ENCODE results near the gene MT1H. TPM values are rescaled to one million over a fixed set of nuclear protein-coding genes. Genes with fewer than 3 reads are reported as not detected.
A peak's percentile ranks its signal among the peaks of the same experiment; 100 is the strongest.
"Not testable (repeated sequence)": the region's sequence is repeated elsewhere in the genome, so short reads cannot be mapped to it uniquely, and the experiment has no call there.

MT1H gene
- polyA plus RNA-seq, 3 donors = 0.76 TPM; not detected in 2

- no peak for DNase-seq
- H3K79me2 ChIP-seq (ENCODE audit: insufficient read depth, low read length) = no peaks in the 10 kb centered on the region
- H3K4me3 ChIP-seq (replicated peaks in 1 of 3; ENCODE audit: low read depth in 2 of 3, low read length in 3 of 3) = no peak overlapping the region
- H3K4me1 ChIP-seq (ENCODE audit: control insufficient read depth in 1 of 2, insufficient read depth in 2 of 2, low read length in 2 of 2) = peaks cover 9 to 20% of the 10 kb centered on the region in 2 donors
- TF ChIP-seq CTCF (IDR thresholded peaks at IDR 0.05) = no peak
- H3K27ac ChIP-seq (ENCODE audit: low read depth in 1 of 2, low read length in 2 of 2) = no peak overlapping the region
- Mint-ChIP-seq H3K27me3 (ENCODE audit: low read depth in 3 of 3) (peaks cover 87 to 97% (median 94%) of the 10 kb centered on the region in 3 donors), H3K36me3 (peaks cover 5 to 7% of the 10 kb centered on the region in 2 donors), H3K27ac (no peak overlapping the region), H3K4me3 (peak overlapping the region in 1 of 2 donors; percentile 67), H3K9me3 (peaks cover 0 to 15% (median 9%) of the 10 kb centered on the region in 7 donors), H3K4me1 (peaks cover 29% of the 10 kb centered on the region)
- H3K9ac ChIP-seq (ENCODE audit: insufficient read depth, low read length, poor library complexity, severe bottlenecking) = no peak overlapping the region
- intact Hi-C loops (cut with micrococcal nuclease) = no loop called here
- whole genome bisulfite sequencing (ENCODE audit: insufficient coverage) = 89% methylated on average over 8 of the region's 11 CpGs
- no peaks in the 10 kb centered on the region for H3K36me3 ChIP-seq (replicated peaks in 1 of 2; ENCODE audit: control insufficient read depth in 1 of 2, insufficient read depth in 2 of 2, low read length in 2 of 2)
- no peaks in the 10 kb centered on the region for H4K20me1 ChIP-seq (ENCODE audit: insufficient read depth, low read length)
- H3K4me2 ChIP-seq (replicated peaks; ENCODE audit: extremely low read depth, low read length, poor library complexity, severe bottlenecking) = no peak overlapping the region
- peaks cover 0 to 29% of the 10 kb centered on the region in 2 donors for H3K9me3 ChIP-seq (replicated peaks in 1 of 2; ENCODE audit: control insufficient read depth in 1 of 2, insufficient read depth in 1 of 2, low read length in 2 of 2)
- H3K27me3 ChIP-seq (ENCODE audit: control insufficient read depth in 2 of 2, insufficient read depth in 2 of 2, low read length in 2 of 2) = peaks cover 46 to 92% of the 10 kb centered on the region in 2 donors
- H2AFZ ChIP-seq (ENCODE audit: insufficient read depth, low read depth, low read length, poor library complexity, severe bottlenecking) = no peak overlapping the region
These were observed 3.3 kb downstream of the MT1H start for GRCh38 chr16:56672761-56673536.

- Mint-ChIP-seq H3K4me3 (peak overlapping the region in 1 of 2 donors; percentile 41), H3K4me1 (peaks cover 21% of the 10 kb centered on the region), H3K9me3 (peaks cover 0 to 14% (median 6%) of the 10 kb centered on the region in 7 donors), H3K27me3 (ENCODE audit: low read depth in 3 of 3) (peaks cover 80 to 90% (median 87%) of the 10 kb centered on the region in 3 donors), H3K36me3 (peaks cover 5 to 7% of the 10 kb centered on the region in 2 donors), H3K27ac (peak overlapping the region in 2 of 7 donors; percentile 9 to 73)
- Histone ChIP-seq H2AFZ (ENCODE audit: insufficient read depth, low read depth, low read length, poor library complexity, severe bottlenecking) (no peak overlapping the region), H3K4me3 (replicated peaks in 1 of 3; ENCODE audit: low read depth in 2 of 3, low read length in 3 of 3) (no peak overlapping the region), H3K27me3 (ENCODE audit: control insufficient read depth in 2 of 2, insufficient read depth in 2 of 2, low read length in 2 of 2) (peaks cover 37 to 85% of the 10 kb centered on the region in 2 donors), H3K27ac (ENCODE audit: low read depth in 1 of 2, low read length in 2 of 2) (no peak overlapping the region), H4K20me1 (ENCODE audit: insufficient read depth, low read length) (no peaks in the 10 kb centered on the region), H3K9me3 (replicated peaks in 1 of 2; ENCODE audit: control insufficient read depth in 1 of 2, insufficient read depth in 1 of 2, low read length in 2 of 2) (peaks cover 0 to 20% of the 10 kb centered on the region in 2 donors), H3K4me1 (ENCODE audit: control insufficient read depth in 1 of 2, insufficient read depth in 2 of 2, low read length in 2 of 2) (peaks cover 9 to 15% of the 10 kb centered on the region in 2 donors), H3K4me2 (replicated peaks; ENCODE audit: extremely low read depth, low read length, poor library complexity, severe bottlenecking) (no peak overlapping the region), H3K36me3 (replicated peaks in 1 of 2; ENCODE audit: control insufficient read depth in 1 of 2, insufficient read depth in 2 of 2, low read length in 2 of 2) (no peaks in the 10 kb centered on the region), H3K79me2 (ENCODE audit: insufficient read depth, low read length) (no peaks in the 10 kb centered on the region), H3K9ac (ENCODE audit: insufficient read depth, low read length, poor library complexity, severe bottlenecking) (no peak overlapping the region)
- 35% methylated on average over 11 of the region's 12 CpGs for WGBS (ENCODE audit: insufficient coverage)
- peak in 2 of 3 donors; percentile 14 for DNase-seq
- TF ChIP-seq CTCF (IDR thresholded peaks at IDR 0.05) = peak; percentile 58
- intact Hi-C loops (cut with micrococcal nuclease) = no loop called here
These were observed 4.3 kb downstream of the MT1H start for GRCh38 chr16:56673921-56674320.

GRCh38 chr16:56674570-56674969 lies 5.0 kb downstream of the MT1H start:
- H3K27me3 Mint-ChIP-seq (ENCODE audit: low read depth in 3 of 3) = peaks cover 73 to 84% (median 82%) of the 10 kb centered on the region in 3 donors
- H3K36me3 ChIP-seq (replicated peaks in 1 of 2; ENCODE audit: control insufficient read depth in 1 of 2, insufficient read depth in 2 of 2, low read length in 2 of 2); H4K20me1 ChIP-seq (ENCODE audit: insufficient read depth, low read length); H3K36me3 Mint-ChIP-seq; H3K27ac ChIP-seq (ENCODE audit: low read depth in 1 of 2, low read length in 2 of 2); H3K79me2 ChIP-seq (ENCODE audit: insufficient read depth, low read length); intact Hi-C loops (cut with micrococcal nuclease); H3K9ac ChIP-seq (ENCODE audit: insufficient read depth, low read length, poor library complexity, severe bottlenecking); H3K4me3 ChIP-seq (replicated peaks in 1 of 3; ENCODE audit: low read depth in 2 of 3, low read length in 3 of 3); DNase-seq; H2AFZ ChIP-seq (ENCODE audit: insufficient read depth, low read depth, low read length, poor library complexity, severe bottlenecking); H3K4me2 ChIP-seq (replicated peaks; ENCODE audit: extremely low read depth, low read length, poor library complexity, severe bottlenecking): not testable (repeated sequence)
- peak overlapping the region in 1 of 7 donors; percentile 73 for H3K27ac Mint-ChIP-seq
- Histone ChIP-seq H3K4me1 (ENCODE audit: control insufficient read depth in 1 of 2, insufficient read depth in 2 of 2, low read length in 2 of 2) (peaks cover 6 to 11% of the 10 kb centered on the region in 2 donors), H3K9me3 (replicated peaks in 1 of 2; ENCODE audit: control insufficient read depth in 1 of 2, insufficient read depth in 1 of 2, low read length in 2 of 2) (peaks cover 0 to 16% of the 10 kb centered on the region in 2 donors), H3K27me3 (ENCODE audit: control insufficient read depth in 2 of 2, insufficient read depth in 2 of 2, low read length in 2 of 2) (peaks cover 33 to 78% of the 10 kb centered on the region in 2 donors)
- peaks cover 0 to 14% (median 6%) of the 10 kb centered on the region in 7 donors for H3K9me3 Mint-ChIP-seq
- H3K4me3 Mint-ChIP-seq = peak overlapping the region in 1 of 2 donors; percentile 87
- peaks cover 15% of the 10 kb centered on the region for H3K4me1 Mint-ChIP-seq
- 52% methylated on average over 3 of the region's 6 CpGs for WGBS (ENCODE audit: insufficient coverage)
